AG09309 (cell line): ENCODE data around the gene WDR19.

Experiments used
- DNase-seq: peaks from one replicate; pipeline ENCODE4 v3.0.0-alpha.2; 2010; ENCODE audit warnings: low read depth
- H3K4me3 ChIP-seq: 2 replicates; pipeline ENCODE4 v1.5.1; 2011; ENCODE audit warnings: mild to moderate bottlenecking, low read depth, low read length, moderate library complexity; ENCODE audit not compliant: control insufficient read depth
- TF ChIP-seq, protein P1 (sequence below): IDR thresholded peaks from 2 replicates; pipeline ENCODE4 v1.5.1; 2011; ENCODE audit warnings: mild to moderate bottlenecking, low read depth, low read length, inconsistent platforms; ENCODE audit not compliant: insufficient read depth, control insufficient read depth; ENCODE audit errors: missing control alignments

WDR19 gene

GRCh38 chr4:39237179-39237578, 54.9 kb downstream of the WDR19 start:
- H3K4me3 ChIP-seq, result no peak overlapping the region
- no peak for DNase-seq
- TF ChIP-seq, protein P1, sequence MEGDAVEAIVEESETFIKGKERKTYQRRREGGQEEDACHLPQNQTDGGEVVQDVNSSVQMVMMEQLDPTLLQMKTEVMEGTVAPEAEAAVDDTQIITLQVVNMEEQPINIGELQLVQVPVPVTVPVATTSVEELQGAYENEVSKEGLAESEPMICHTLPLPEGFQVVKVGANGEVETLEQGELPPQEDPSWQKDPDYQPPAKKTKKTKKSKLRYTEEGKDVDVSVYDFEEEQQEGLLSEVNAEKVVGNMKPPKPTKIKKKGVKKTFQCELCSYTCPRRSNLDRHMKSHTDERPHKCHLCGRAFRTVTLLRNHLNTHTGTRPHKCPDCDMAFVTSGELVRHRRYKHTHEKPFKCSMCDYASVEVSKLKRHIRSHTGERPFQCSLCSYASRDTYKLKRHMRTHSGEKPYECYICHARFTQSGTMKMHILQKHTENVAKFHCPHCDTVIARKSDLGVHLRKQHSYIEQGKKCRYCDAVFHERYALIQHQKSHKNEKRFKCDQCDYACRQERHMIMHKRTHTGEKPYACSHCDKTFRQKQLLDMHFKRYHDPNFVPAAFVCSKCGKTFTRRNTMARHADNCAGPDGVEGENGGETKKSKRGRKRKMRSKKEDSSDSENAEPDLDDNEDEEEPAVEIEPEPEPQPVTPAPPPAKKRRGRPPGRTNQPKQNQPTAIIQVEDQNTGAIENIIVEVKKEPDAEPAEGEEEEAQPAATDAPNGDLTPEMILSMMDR, result no peak

- TF ChIP-seq, protein P1, result no peak
- no peak overlapping the region for H3K4me3 ChIP-seq
- DNase-seq, result no peak
These were observed 61.1 kb downstream of the WDR19 start for GRCh38 chr4:39243462-39243861.

DNA sequence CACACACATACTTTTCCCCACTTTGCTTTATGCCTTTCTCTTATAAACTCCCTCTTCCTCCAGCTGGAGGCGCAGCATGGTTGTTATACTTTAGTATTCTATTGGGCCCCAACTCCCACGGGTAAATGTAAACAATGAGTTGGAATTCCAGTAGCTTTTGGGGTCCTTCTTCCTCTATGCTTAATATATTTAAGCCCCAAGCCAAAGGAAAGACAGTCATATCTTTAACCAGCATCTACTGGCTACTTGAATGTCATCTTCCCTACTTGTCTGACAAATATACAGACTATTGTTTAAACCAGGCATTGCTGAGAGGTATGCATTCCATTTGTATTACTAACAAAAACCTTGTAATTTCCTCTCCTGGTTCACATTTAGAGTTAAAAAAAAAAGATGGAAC, 72.9 kb downstream of the WDR19 start:
- DNase-seq, result peak; percentile 2
- TF ChIP-seq, protein P1, result peak; percentile 15

DNA sequence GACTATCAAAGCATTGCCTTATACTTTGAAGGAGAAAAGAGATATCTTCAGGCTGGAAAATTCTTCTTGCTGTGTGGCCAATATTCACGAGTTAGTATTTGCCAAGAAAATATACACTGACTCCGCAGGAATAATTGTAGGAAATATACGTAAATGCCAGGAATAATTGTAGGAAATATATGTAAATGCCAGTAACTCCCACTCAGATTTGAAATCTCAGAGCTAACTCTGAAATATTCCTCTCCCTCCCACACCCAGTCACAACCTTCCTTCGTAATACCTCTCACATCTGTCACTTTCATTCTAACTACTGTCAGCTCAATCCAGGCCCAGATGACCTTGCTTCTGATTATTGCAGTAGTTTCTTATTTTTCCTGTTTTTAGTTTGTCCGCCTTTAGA, 73.5 kb downstream of the WDR19 start:
- H3K4me3 ChIP-seq, result no peak overlapping the region
- no peak for DNase-seq
- TF ChIP-seq, protein P1, result no peak

More for the DNA sequence above, 72.9 kb downstream of the WDR19 start:
- H3K4me3 ChIP-seq, result no peak overlapping the region

DNA sequence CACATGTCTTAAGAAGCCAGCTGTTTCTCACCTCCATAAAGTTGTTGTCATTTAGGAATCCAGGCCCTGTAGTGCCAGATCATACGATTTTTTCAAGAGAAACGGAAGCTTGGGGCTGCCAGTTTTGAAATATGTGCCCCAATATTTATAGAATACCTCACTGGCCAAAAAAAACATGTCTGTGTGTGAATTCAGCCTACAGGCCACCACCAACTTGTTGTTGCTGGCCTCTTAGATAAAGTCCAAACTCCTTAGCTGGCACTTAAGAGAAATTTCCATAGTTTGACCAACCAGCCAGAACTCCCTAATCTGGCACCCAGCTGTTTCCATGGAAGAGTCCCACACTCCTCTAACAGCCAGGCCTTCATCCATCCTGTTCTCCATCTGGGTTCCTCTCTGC, 74.1 kb downstream of the WDR19 start:
- no peak for DNase-seq
- TF ChIP-seq, protein P1, result no peak
- H3K4me3 ChIP-seq, result no peak overlapping the region

- no peak overlapping the region for H3K4me3 ChIP-seq
These were observed 77.4 kb downstream of the WDR19 start for GRCh38 chr4:39259571-39260330.

More at GRCh38 chr4:39259571-39260330, 77.4 kb downstream of the WDR19 start:
- peak; percentile 2 for DNase-seq
- TF ChIP-seq, protein P1, result no peak
